PC-3 (cell line): ENCODE results near the gene GFRA1.

ENCODE experiments used
- EZH2 ChIP-seq: fragments of 300-600 bp; sonication (generic); IDR thresholded peaks from one replicate; pipeline ENCODE4 v1.6.1; 2017; ENCODE audit warnings: antibody characterized with exemption, mild to moderate bottlenecking, low read length; ENCODE audit not compliant: unreplicated experiment
- TF ChIP-seq, protein P1 (sequence below): fragments of 300-600 bp; sonication (generic); conservative IDR thresholded peaks from 2 replicates; pipeline ENCODE4 v1.5.1; 2017; ENCODE audit warnings: antibody characterized with exemption, low read depth, mild to moderate bottlenecking, low read length

DNA sequence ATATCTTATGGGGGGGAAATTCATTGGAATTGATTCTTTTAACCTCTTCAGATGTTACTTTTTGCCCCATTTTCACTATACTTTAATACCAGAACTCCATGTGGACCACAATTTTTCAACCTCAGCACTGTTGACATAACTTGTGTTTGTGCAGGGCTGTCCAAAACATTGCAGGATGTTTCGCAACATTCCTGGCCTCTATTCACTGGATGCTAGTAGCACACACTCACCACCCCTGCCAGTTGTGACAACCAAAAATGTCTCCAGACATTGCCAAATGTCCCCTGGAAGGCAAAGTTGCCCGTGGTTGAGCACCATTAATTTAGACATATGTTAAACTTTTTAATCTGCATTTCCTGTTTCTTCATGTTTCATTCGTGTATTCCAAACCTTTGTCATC is 234.7 kb downstream of the GFRA1 start:
- TF ChIP-seq, protein P1, sequence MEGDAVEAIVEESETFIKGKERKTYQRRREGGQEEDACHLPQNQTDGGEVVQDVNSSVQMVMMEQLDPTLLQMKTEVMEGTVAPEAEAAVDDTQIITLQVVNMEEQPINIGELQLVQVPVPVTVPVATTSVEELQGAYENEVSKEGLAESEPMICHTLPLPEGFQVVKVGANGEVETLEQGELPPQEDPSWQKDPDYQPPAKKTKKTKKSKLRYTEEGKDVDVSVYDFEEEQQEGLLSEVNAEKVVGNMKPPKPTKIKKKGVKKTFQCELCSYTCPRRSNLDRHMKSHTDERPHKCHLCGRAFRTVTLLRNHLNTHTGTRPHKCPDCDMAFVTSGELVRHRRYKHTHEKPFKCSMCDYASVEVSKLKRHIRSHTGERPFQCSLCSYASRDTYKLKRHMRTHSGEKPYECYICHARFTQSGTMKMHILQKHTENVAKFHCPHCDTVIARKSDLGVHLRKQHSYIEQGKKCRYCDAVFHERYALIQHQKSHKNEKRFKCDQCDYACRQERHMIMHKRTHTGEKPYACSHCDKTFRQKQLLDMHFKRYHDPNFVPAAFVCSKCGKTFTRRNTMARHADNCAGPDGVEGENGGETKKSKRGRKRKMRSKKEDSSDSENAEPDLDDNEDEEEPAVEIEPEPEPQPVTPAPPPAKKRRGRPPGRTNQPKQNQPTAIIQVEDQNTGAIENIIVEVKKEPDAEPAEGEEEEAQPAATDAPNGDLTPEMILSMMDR = no peak
- no peak for TF ChIP-seq EZH2
